Sigmoid colon (tissue), 7 donors: ENCODE results near the gene TPMT. TPM values are rescaled to one million over a fixed set of nuclear protein-coding genes. Genes with fewer than 3 reads are reported as not detected.
"Not testable (repeated sequence)": the region's sequence is repeated elsewhere in the genome, so short reads cannot be mapped to it uniquely, and the experiment has no call there.

Experiments used
- DNase-seq: peaks from one replicate; pipeline ENCODE4 v3.0.0-alpha.2; 2019
- H3K27ac ChIP-seq, 4 donors: fragments of 200-600 bp; sonication (generic); one replicate each; pipeline ENCODE4 v1.5.1; 2016 to 2019; ENCODE audit warnings: mild to moderate bottlenecking in 1 of 4
- H3K27me3 ChIP-seq, 3 donors: fragments of 200-600 bp; sonication (generic); one replicate each; pipeline ENCODE4 v1.5.1; 2019; ENCODE audit warnings: mild to moderate bottlenecking in 1 of 3
- H3K36me3 ChIP-seq, 4 donors: fragments of 200-600 bp; sonication (generic); one replicate each; pipeline ENCODE4 v1.5.1; 2016 to 2019
- H3K4me1 ChIP-seq, 4 donors: fragments of 200-600 bp; sonication (generic); one replicate each; pipeline ENCODE4 v1.5.1; 2017 to 2019
- H3K4me3 ChIP-seq, 4 donors: fragments of 200-600 bp; sonication (generic); one replicate each; pipeline ENCODE4 v1.5.1; 2017 to 2019; ENCODE audit warnings: mild to moderate bottlenecking in 2 of 4, moderate library complexity in 1 of 4
- H3K9me3 ChIP-seq, 4 donors: fragments of 200-600 bp in 3 of 4; sonication (generic) in 3 of 4; one replicate each; pipeline versions ENCODE4 v1.5.1 to v1.6.1; 2013 to 2019
- EP300 ChIP-seq, 4 donors: sonication (generic); formaldehyde crosslinking; IDR thresholded peaks; one replicate each; pipeline ENCODE4 v1.6.1; 2017; ENCODE audit warnings: antibody characterized with exemption in 4 of 4
- POLR2A ChIP-seq, 2 donors: fragments of 450-650 bp; IDR thresholded peaks; one replicate each; pipeline ENCODE4 v1.6.1; 2016; ENCODE audit warnings: antibody characterized with exemption in 2 of 2, mild to moderate bottlenecking in 2 of 2, moderate library complexity in 2 of 2
- POLR2AphosphoS5 ChIP-seq, 4 donors: sonication (generic); formaldehyde crosslinking; IDR thresholded peaks; one replicate each; pipeline ENCODE4 v1.6.1; 2017; ENCODE audit warnings: antibody characterized with exemption in 4 of 4
- WGBS, 2 donors: extraction: QIAGEN DNeasy Blood & Tissue Kit; methylation state at CpG; one replicate each; pipeline ENCODE4 v1.1.7; 2013; 5-methylcytosine and 5-hydroxymethylcytosine counted together
- intact Hi-C: fragments of 100-400 bp; cut with DNase I; formaldehyde crosslinking; loops from one replicate; pipeline ENCODE4 v1.15.1; 2023
- polyA plus RNA-seq, 3 donors: library from polyadenylated mRNA; stranded (reverse); fragments of 200-250 nt; gene quantifications; one replicate each; pipeline ENCODE4 v1.2.3, GENCODE V29; 2013
- total RNA-seq, 4 donors: library from RNA; depleted of rRNA; stranded (reverse); fragments of >200 nt; gene quantifications; one replicate each; pipeline ENCODE4 v1.1.0, GENCODE V29; 2016
- TF ChIP-seq, protein P1 (sequence below), 4 experiments: fragments of 450-650 bp in 3 of 4; fragments of 200-600 bp in 1 of 4; IDR thresholded peaks; one replicate each; pipeline ENCODE4 v1.5.1; 2016 to 2019; ENCODE audit warnings: antibody characterized with exemption in 4 of 4, mild to moderate bottlenecking in 3 of 4, moderate library complexity in 2 of 4
- donor health status: healthy with polysubstance abuse.
- donor health status: Bipolar disorder and iron deficiency.
- donor health status: healthy.

Gene TPMT
- total and polyA plus RNA-seq, 7 donors = 6.6 to 131 (median 11.1) TPM

DNA sequence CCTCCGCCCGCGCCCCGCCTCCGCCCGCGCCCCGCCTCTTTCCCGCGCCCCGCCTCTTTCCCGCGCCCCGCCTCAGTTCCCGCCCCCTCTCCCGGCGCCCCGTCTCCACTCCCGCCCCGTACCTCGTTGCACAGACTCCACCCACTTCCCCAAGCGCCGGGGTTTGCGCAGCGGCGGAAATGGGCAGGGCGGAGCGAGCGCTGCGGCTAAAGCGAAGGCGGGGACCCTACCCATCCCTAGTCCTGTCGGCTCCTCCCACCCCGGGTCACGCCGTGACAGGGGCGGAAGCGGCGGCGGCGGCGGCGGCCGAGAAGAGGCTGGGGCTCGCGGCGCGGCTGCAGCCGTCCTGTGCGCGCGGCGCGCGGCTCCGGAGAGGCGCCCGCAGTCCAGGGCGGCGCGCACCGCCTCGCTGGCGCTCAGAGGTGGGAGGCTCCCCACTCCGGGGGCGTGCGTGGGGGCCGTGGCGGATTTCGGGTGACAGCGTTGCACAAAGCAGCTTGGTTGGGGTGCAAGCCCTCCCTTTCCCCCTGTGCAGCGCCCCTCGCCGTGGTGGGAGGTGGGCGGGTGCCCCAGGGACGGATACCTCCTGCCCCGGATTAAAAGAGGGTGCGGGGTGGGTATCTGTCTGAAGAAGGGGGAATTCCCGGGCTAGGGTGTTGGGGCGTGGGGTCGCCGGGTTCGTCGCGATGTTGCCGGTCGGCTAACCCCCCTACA lies 430 bp upstream of the TPMT start, which contains the start of gene KDM1B:
KDM1B (plus strand) TSS at position 273 of the 714 bp plus-strand sequence. CDS start 4,474 bp downstream, outside the sequence.
- H3K27me3 ChIP-seq = no peaks in the 10 kb centered on the region
- WGBS, 2 donors = 0 to 1% methylated on average over 87 of the region's 87 CpGs
- peaks cover 0 to 10% (median 5%) of the 10 kb centered on the region in 4 donors for H3K36me3 ChIP-seq
- H3K4me3 ChIP-seq = peak within 1 kb of the TSS; percentile 70 to 98 (median 94)
- TF ChIP-seq POLR2A (IDR thresholded peaks at IDR 0.05) (no peak), POLR2AphosphoS5 (IDR thresholded peaks at IDR 0.05) (peak; percentile 5 to 70 (median 18)), EP300 (IDR thresholded peaks at IDR 0.05) (no peak)
- DNase-seq = peak; percentile 99
- H3K9me3 ChIP-seq = no peaks in the 10 kb centered on the region
- peak within 1 kb of the TSS; percentile 88 to 91 (median 90) for H3K27ac ChIP-seq
- H3K4me1 ChIP-seq = peaks cover 0 to 21% (median 15%) of the 10 kb centered on the region in 4 donors
- intact Hi-C loops = loop anchor here (1.0 to 10.0 kb wide), 4 partner anchors 52 to 451 kb away; partner anchors contain the start of genes DEK, KIF13A and NUP153

DNA sequence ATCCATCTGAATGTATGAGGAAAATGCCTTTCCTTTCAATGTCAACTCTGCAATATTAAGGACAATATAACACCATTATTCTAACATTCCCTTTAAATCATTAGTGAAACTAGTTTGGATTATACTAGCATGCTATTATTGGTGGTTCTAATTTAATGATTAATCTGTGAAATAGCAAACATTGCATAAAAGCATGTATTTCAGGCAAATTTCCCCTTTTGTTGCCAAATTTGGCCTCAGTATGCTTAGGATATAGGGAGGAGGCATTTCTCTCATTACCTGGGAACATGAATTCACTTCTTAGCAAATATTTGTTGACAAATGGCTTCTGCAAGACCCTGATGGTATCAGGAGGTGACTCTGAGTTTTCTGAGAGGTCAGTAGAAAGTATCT lies 1.6 kb downstream of the TPMT start:
- no peak overlapping the region for H3K4me3 ChIP-seq
- intact Hi-C loops = loop anchor here (10.0 kb wide), 1 partner anchor 449 kb away; the partner anchor contains the start of gene NUP153
- no peaks in the 10 kb centered on the region for H3K9me3 ChIP-seq

DNA sequence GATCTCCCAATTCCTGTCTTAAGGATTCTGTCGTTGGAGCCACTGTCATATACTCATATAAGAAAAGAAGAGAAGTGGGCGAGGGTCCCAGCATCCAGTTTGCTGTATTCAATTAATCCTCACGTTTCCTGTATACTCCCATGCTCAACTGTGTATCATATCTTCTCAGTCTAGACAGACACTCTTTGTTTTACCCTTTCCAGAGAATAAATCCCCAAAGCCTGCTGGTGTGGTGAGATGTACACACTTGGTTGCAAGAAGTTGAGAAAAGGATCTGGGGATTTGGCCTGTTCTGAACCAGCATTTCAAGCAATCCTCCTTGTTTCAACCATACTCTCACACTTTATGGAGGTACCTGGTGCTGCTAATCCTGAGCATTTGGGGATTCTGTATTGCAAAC lies 3.1 kb downstream of the TPMT start:
- no peak for DNase-seq
- no peak overlapping the region for H3K27ac ChIP-seq
- TF ChIP-seq, protein P1, sequence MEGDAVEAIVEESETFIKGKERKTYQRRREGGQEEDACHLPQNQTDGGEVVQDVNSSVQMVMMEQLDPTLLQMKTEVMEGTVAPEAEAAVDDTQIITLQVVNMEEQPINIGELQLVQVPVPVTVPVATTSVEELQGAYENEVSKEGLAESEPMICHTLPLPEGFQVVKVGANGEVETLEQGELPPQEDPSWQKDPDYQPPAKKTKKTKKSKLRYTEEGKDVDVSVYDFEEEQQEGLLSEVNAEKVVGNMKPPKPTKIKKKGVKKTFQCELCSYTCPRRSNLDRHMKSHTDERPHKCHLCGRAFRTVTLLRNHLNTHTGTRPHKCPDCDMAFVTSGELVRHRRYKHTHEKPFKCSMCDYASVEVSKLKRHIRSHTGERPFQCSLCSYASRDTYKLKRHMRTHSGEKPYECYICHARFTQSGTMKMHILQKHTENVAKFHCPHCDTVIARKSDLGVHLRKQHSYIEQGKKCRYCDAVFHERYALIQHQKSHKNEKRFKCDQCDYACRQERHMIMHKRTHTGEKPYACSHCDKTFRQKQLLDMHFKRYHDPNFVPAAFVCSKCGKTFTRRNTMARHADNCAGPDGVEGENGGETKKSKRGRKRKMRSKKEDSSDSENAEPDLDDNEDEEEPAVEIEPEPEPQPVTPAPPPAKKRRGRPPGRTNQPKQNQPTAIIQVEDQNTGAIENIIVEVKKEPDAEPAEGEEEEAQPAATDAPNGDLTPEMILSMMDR (IDR thresholded peaks at IDR 0.05) = no peak
- TF ChIP-seq POLR2AphosphoS5 (IDR thresholded peaks at IDR 0.05) (no peak), POLR2A (IDR thresholded peaks at IDR 0.05) (no peak), EP300 (IDR thresholded peaks at IDR 0.05) (no peak)
- no peak overlapping the region for H3K4me3 ChIP-seq
- H3K36me3 ChIP-seq = peaks cover 0 to 22% (median 0%) of the 10 kb centered on the region in 4 donors
- WGBS, 2 donors = 83 to 86% methylated on average over 3 of the region's 3 CpGs
- intact Hi-C loops = loop anchor here (10.0 kb wide), 1 partner anchor 447 kb away; the partner anchor contains the start of gene NUP153
- H3K4me1 ChIP-seq = peaks cover 0 to 21% (median 15%) of the 10 kb centered on the region in 4 donors
- no peaks in the 10 kb centered on the region for H3K9me3 ChIP-seq
- no peaks in the 10 kb centered on the region for H3K27me3 ChIP-seq

More for the DNA sequence above, 1.6 kb downstream of the TPMT start:
- TF ChIP-seq POLR2A (IDR thresholded peaks at IDR 0.05) (no peak), EP300 (IDR thresholded peaks at IDR 0.05) (no peak), POLR2AphosphoS5 (IDR thresholded peaks at IDR 0.05) (no peak)
- TF ChIP-seq, protein P1 (IDR thresholded peaks at IDR 0.05) = no peak
- Histone ChIP-seq H3K36me3 (peaks cover 0 to 9% (median 0%) of the 10 kb centered on the region in 4 donors), H3K27ac (no peak overlapping the region), H3K4me1 (peaks cover 0 to 21% (median 15%) of the 10 kb centered on the region in 4 donors), H3K27me3 (no peaks in the 10 kb centered on the region)
- no peak for DNase-seq

DNA sequence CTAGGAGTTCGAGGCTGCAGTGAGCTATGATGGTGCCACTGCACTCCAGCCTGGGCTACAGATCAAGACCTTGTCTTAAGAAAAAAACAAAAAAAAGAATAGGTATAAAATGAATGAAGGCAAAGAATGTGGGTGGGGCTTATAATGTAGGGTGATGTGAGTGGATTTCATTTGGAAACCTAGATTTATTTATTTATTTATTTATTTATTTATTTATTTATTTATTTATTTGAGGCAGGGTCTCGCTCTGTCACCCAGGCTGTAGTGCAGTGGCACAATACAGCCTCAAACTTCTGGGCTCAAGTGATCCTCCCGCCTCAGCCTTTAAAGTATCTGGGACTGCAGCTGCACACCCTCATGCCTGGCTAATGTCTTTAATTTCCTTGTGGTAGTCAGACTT lies 3.5 kb downstream of the TPMT start:
- intact Hi-C loops = loop anchor here (10.0 kb wide), 1 partner anchor 447 kb away; the partner anchor contains the start of gene NUP153

DNA sequence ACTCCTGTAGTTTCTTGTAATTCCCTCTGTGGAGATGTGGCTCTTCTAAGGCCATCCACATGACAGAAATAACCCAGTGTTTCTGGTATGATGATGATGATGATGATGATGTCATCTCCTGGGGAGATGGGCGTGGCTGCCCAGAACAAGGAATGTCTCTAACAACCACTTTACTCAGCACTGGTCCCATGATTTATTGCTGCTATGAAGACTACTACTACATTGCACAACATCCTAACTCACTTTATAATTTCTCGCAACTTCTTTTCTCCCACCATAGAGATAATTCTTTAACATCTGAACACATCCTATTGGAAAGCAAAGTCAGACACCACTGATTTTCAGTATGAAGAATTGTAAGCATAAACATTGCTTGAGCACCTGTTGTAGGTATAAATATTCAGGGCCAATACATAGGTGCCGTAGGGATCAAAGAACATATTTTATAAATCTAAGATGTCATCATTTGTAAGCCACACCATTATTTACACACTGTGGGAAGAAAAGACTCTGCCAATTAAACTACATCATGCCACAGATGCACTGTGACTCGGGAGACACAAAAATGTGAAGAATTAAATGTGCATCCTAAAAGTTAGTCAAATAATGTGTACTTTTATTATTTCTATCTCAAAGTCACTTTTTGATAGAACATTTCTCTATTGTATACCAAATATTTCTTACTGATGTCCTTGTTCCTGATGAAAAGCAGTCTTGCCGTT lies 6.4 kb downstream of the TPMT start:
- no peak overlapping the region for H3K4me3 ChIP-seq
- TF ChIP-seq POLR2AphosphoS5 (IDR thresholded peaks at IDR 0.05) (no peak), EP300 (IDR thresholded peaks at IDR 0.05) (no peak), POLR2A (IDR thresholded peaks at IDR 0.05) (no peak)
- TF ChIP-seq, protein P1 (IDR thresholded peaks at IDR 0.05) = no peak
- H3K36me3 ChIP-seq = peaks cover 0 to 37% (median 0%) of the 10 kb centered on the region in 4 donors
- no peaks in the 10 kb centered on the region for H3K9me3 ChIP-seq
- intact Hi-C loops = no loop called here
- WGBS, 2 donors = 39 to 76% methylated on average over 5 of the region's 5 CpGs
- H3K4me1 ChIP-seq = peaks cover 0 to 4% (median 0%) of the 10 kb centered on the region in 4 donors
- no peaks in the 10 kb centered on the region for H3K27me3 ChIP-seq
- no peak for DNase-seq
- H3K27ac ChIP-seq = no peak overlapping the region

More for the DNA sequence above, 3.5 kb downstream of the TPMT start:
- 94 to 98% methylated on average over 3 of the region's 3 CpGs for WGBS, 2 donors
- H3K4me3 ChIP-seq, H3K27me3 ChIP-seq, H3K27ac ChIP-seq, DNase-seq, H3K9me3 ChIP-seq: not testable (repeated sequence)
- Histone ChIP-seq H3K36me3 (peaks cover 0 to 22% (median 0%) of the 10 kb centered on the region in 4 donors), H3K4me1 (peaks cover 0 to 20% (median 13%) of the 10 kb centered on the region in 4 donors)
